OCI-LY1 (cell line): ENCODE results near the gene PIAS1.
"Not testable (repeated sequence)": the region's sequence is repeated elsewhere in the genome, so short reads cannot be mapped to it uniquely, and the experiment has no call there.

ENCODE experiments used
- H2AFZ ChIP-seq: fragments of 200-600 bp; sonication (generic), shearing (Covaris generic); 2 replicates; pipeline ENCODE4 v1.6.0; 2014; ENCODE audit warnings: antibody characterized with exemption, mild to moderate bottlenecking, low read length
- H3F3A ChIP-seq: fragments of 200-600 bp; sonication (generic), shearing (Covaris generic); 2 replicates; pipeline ENCODE4 v1.6.0; 2014; ENCODE audit warnings: mild to moderate bottlenecking, antibody characterized with exemption, low read length, moderate library complexity; ENCODE audit not compliant: insufficient read depth
- H3K27ac ChIP-seq: fragments of 200-600 bp; sonication (generic); 2 replicates; pipeline ENCODE4 v1.5.1; 2014; ENCODE audit warnings: low read length, mixed run types, mild to moderate bottlenecking, low read depth; ENCODE audit not compliant: poor library complexity, severe bottlenecking
- H3K27me3 ChIP-seq: fragments of 200-600 bp; sonication (generic); 2 replicates; pipeline ENCODE4 v1.6.0; 2014; ENCODE audit warnings: antibody characterized with exemption, mild to moderate bottlenecking, low read length, moderate library complexity; ENCODE audit not compliant: insufficient read depth
- H3K36me3 ChIP-seq: fragments of 200-600 bp; sonication (generic); 2 replicates; pipeline ENCODE4 v1.6.1; 2014; ENCODE audit warnings: mild to moderate bottlenecking, antibody characterized with exemption, low read length, moderate library complexity, mixed read lengths; ENCODE audit not compliant: insufficient read depth
- H3K4me1 ChIP-seq: fragments of 200-600 bp; sonication (generic); 2 replicates; pipeline ENCODE4 v1.5.1; 2014; ENCODE audit warnings: mild to moderate bottlenecking, low read length, moderate library complexity; ENCODE audit not compliant: insufficient read depth, severe bottlenecking
- H3K4me2 ChIP-seq: fragments of 200-600 bp; sonication (generic), shearing (Covaris generic); 2 replicates; pipeline ENCODE4 v1.6.1; 2014; ENCODE audit warnings: low read length
- H3K4me3 ChIP-seq: fragments of 200-600 bp; sonication (generic); 2 replicates; pipeline ENCODE4 v1.5.1; 2014; ENCODE audit warnings: low read length, low read depth, mild to moderate bottlenecking, mixed read lengths; ENCODE audit not compliant: poor library complexity, severe bottlenecking
- H3K79me2 ChIP-seq: fragments of 200-600 bp; shearing (Covaris generic); 2 replicates; pipeline ENCODE4 v1.6.1; 2016; ENCODE audit warnings: mixed run types, low read length, mixed read lengths; ENCODE audit not compliant: insufficient read depth
- H3K9ac ChIP-seq: fragments of 200-600 bp; sonication (generic), shearing (Covaris generic); 2 replicates; pipeline ENCODE4 v1.6.1; 2014; ENCODE audit warnings: mild to moderate bottlenecking, low read length, mixed read lengths
- H3K9me2 ChIP-seq: fragments of 200-600 bp; sonication (generic), shearing (Covaris generic); 2 replicates; pipeline ENCODE4 v1.6.1; 2014; ENCODE audit warnings: low read depth, mild to moderate bottlenecking, low read length, mixed read lengths
- H3K9me3 ChIP-seq: fragments of 200-600 bp; shearing (Covaris generic); 2 replicates; pipeline ENCODE4 v1.6.1; 2014; ENCODE audit warnings: low read length, mixed read lengths
- H4K20me1 ChIP-seq: fragments of 200-600 bp; sonication (generic), shearing (Covaris generic); 2 replicates; pipeline ENCODE4 v1.6.0; 2016; ENCODE audit warnings: mild to moderate bottlenecking, low read length; ENCODE audit not compliant: insufficient read depth
- CTCF ChIP-seq: fragments of 200-600 bp; sonication (generic), shearing (Covaris generic); IDR thresholded peaks from 2 replicates; pipeline ENCODE4 v1.5.1; 2017; ENCODE audit warnings: mild to moderate bottlenecking, antibody characterized with exemption, low read length, moderate library complexity, mixed read lengths
- EZH2 ChIP-seq: fragments of 200-600 bp; sonication (generic), shearing (Covaris generic); IDR thresholded peaks from 2 replicates; pipeline ENCODE4 v1.8.0; 2017; ENCODE audit warnings: borderline replicate concordance, mixed run types, mild to moderate bottlenecking, antibody characterized with exemption, low read length, moderate library complexity, mixed read lengths

PIAS1 gene

DNA sequence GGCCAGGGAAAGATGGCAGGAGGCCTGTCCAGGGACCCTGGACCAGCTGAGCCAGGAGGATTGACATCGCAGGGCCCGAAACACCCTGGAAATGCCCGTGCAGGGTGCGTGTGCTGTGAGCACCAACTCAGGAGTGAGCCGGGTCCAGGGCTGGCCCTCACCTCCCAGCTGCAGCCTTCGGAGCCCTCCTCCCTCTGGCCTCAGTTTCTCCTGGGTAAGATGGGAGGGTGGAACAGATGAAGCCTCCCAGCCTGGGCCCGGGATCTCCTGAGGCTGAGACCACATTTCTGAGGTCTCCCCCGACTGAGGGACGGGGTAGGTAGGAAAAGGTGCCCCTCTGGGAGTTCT lies 156.3 kb downstream of the PIAS1 start:
- Histone ChIP-seq H3K4me3 (no peak overlapping the region), H3K4me2 (peak overlapping the region; percentile 23; the same call in 1 of the 2 replicates), H4K20me1 (no peaks in the 10 kb centered on the region), H3K4me1 (peaks cover 34% of the 10 kb centered on the region), H3K27ac (peak overlapping the region; percentile 71), H3F3A (no peaks in the 10 kb centered on the region), H3K27me3 (no peaks in the 10 kb centered on the region), H2AFZ (no peak overlapping the region), H3K36me3 (peaks cover 14% of the 10 kb centered on the region; the same call in 1 of the 2 replicates), H3K79me2 (no peaks in the 10 kb centered on the region), H3K9ac (peak overlapping the region; percentile 42; the same call in 1 of the 2 replicates), H3K9me3 (no peaks in the 10 kb centered on the region), H3K9me2 (no peaks in the 10 kb centered on the region)
- no peak for TF ChIP-seq EZH2
- TF ChIP-seq CTCF = no peak

DNA sequence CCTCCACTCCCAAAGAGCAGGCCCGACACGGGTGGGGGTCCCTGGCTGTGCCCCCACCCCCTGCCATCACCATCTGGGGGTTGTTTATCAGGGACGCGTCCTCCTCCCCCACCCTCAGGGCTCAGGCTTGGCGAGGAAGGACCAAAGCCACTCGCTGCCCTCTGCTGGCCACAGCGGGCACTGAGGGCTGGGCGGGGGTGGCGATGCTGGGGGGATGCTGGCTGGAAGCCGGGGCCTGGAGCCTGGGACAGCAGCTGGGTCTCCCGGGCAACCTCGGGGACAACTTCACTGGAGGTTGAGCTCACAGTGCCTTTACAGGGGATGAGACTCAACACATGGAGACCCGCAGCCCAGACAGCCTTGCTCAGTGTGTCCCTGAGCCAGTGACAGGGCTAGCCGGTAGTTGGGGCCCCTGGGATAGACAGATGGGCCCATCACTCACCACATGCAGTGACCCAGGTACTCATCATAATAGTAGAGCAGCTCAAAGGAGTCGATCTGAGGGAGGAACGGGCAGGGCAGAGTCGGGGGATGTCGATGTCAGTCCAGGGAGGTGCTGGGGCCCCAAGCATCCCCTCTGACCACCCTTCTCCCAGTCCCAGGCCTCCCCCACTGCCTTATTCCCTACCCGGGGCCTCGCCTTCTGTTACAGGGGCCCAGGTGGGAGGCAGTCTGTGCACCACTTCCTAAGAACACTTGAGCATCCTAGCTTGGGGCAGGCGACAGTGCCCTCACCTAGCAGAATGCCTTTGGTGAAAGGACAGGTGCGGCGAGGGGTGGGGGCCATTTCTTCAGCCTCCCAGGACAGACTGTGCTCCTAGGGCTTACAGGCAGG lies 156.9 kb downstream of the PIAS1 start:
- H3K27me3 ChIP-seq = no peaks in the 10 kb centered on the region
- no peak overlapping the region for H2AFZ ChIP-seq
- H3K9ac ChIP-seq = peak overlapping the region; percentile 42; the same call in 1 of the 2 replicates
- peaks cover 34% of the 10 kb centered on the region for H3K4me1 ChIP-seq
- peak overlapping the region; percentile 23; the same call in 1 of the 2 replicates for H3K4me2 ChIP-seq
- H3K79me2 ChIP-seq = no peaks in the 10 kb centered on the region
- no peaks in the 10 kb centered on the region for H3K9me3 ChIP-seq
- TF ChIP-seq CTCF (peak; percentile 75), EZH2 (no peak)
- peaks cover 19% of the 10 kb centered on the region; the same call in 1 of the 2 replicates for H3K36me3 ChIP-seq
- H3K9me2 ChIP-seq = no peaks in the 10 kb centered on the region
- no peaks in the 10 kb centered on the region for H4K20me1 ChIP-seq
- H3K27ac ChIP-seq = peak overlapping the region; percentile 71
- no peak overlapping the region for H3K4me3 ChIP-seq
- no peaks in the 10 kb centered on the region for H3F3A ChIP-seq

DNA sequence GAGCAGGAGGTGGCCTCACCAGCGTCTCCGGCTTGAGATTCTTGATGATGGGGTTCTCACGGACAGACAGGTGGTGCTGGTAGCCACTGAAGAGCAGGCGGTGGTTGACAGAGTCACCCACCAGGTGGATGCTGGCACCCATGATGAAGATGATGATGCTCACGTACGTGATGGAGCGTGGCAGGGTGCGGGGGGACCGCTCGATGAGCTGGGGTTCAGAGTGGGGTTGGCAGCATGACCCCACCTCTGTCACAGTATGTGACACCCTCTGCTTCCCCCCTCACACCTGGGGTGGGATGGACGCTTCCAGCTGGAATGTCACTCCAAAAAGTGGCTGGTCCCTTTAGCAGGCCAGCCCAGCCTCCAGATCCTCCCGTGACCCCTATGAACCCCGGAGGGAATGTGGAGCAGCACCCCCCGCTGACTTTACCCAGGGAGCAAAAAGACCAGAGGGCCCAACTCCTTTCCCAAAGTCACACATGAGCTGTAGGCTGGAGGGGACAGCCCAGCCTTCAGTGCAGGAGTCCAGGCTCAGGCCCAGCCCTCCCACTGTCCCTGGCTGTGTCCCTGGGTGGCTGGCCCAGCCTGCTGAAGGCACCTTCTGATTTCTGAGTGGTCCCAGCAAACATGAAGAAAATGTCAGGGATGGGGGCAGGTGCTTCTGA lies 157.7 kb downstream of the PIAS1 start:
- Histone ChIP-seq H3K9ac (no peak overlapping the region), H3K27ac (no peak overlapping the region), H3K27me3 (no peaks in the 10 kb centered on the region), H3K9me3 (no peaks in the 10 kb centered on the region), H3K9me2 (no peaks in the 10 kb centered on the region), H3K4me3 (no peak overlapping the region), H3K36me3 (peaks cover 26% of the 10 kb centered on the region; the same call in 1 of the 2 replicates), H2AFZ (no peak overlapping the region), H3F3A (no peaks in the 10 kb centered on the region), H3K4me2 (no peak overlapping the region), H4K20me1 (no peaks in the 10 kb centered on the region), H3K79me2 (no peaks in the 10 kb centered on the region), H3K4me1 (peaks cover 34% of the 10 kb centered on the region)
- TF ChIP-seq EZH2 (no peak), CTCF (no peak)

DNA sequence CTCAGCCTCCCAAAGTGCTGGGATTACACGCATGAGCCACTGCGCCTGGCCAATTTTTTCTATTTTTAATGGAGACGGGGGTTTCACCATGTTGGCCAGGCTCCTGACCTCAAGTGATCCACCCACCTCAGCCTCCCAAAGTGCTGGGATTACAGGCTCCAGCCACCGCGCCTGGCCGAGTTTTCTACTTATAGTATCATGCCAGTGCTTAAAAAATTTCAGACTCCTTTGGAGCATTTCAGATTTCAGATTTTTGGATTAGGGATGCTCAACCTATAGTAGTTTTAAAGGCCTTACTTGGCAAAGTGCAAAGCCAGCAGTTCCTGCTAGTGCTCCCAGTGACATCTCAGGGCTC lies 159.4 kb downstream of the PIAS1 start:
- not testable (repeated sequence) for H4K20me1 ChIP-seq, H3K9me3 ChIP-seq, H3K27me3 ChIP-seq, H3K27ac ChIP-seq, H3K9ac ChIP-seq, H3K4me2 ChIP-seq, H3F3A ChIP-seq, H2AFZ ChIP-seq, H3K79me2 ChIP-seq, H3K9me2 ChIP-seq, H3K4me3 ChIP-seq
- H3K4me1 ChIP-seq = peaks cover 34% of the 10 kb centered on the region
- H3K36me3 ChIP-seq = peaks cover 38% of the 10 kb centered on the region
